SK-N-SH treated with all-trans-retinoic acid at 6 μM for 48 hours (cell line): ENCODE results near the gene AFM.

Source experiments
- ATAC-seq: fragments of 200-7000 bp; cut with Tn5 transposase; 3 replicates; pipeline ENCODE4 v1.9.1; 2020; ENCODE audit warnings: mild to moderate bottlenecking, moderate library complexity
- ARNTL ChIP-seq: fragments of 450-650 bp; formaldehyde crosslinking; IDR thresholded peaks from 2 replicates; pipeline ENCODE4 v1.5.0; 2020; ENCODE audit warnings: low read depth, mild to moderate bottlenecking, moderate library complexity, borderline replicate concordance
- BACH2 ChIP-seq: fragments of 250-450 bp; sonication (Bioruptor Pico); IDR thresholded peaks from 2 replicates; pipeline ENCODE4 v1.9.0; 2021; ENCODE audit warnings: mild to moderate bottlenecking, borderline replicate concordance
- CSDC2 ChIP-seq: fragments of 250-450 bp; sonication (Bioruptor Pico); IDR thresholded peaks from 2 replicates; pipeline ENCODE4 v1.5.0; 2020; ENCODE audit warnings: mild to moderate bottlenecking, moderate library complexity
- CSRNP3 ChIP-seq: fragments of 250-450 bp; sonication (Bioruptor Pico); IDR thresholded peaks from 2 replicates; pipeline ENCODE4 v1.5.1; 2021; ENCODE audit warnings: mild to moderate bottlenecking, moderate library complexity
- ESRRG ChIP-seq: fragments of 250-450 bp; sonication (Bioruptor Pico); IDR thresholded peaks from 2 replicates; pipeline ENCODE4 v1.6.1; 2021; ENCODE audit warnings: mild to moderate bottlenecking
- GLIS3 ChIP-seq: fragments of 250-450 bp; sonication (Bioruptor Pico); IDR thresholded peaks from 2 replicates; pipeline ENCODE4 v1.5.0; 2020; ENCODE audit warnings: mild to moderate bottlenecking, moderate library complexity
- ISL1 ChIP-seq: fragments of 250-450 bp; sonication (Bioruptor Pico); IDR thresholded peaks from 2 replicates; pipeline ENCODE4 v2.1.2; 2022; ENCODE audit warnings: mild to moderate bottlenecking, moderate library complexity
- OSR1 ChIP-seq: fragments of 250-450 bp; sonication (Bioruptor Pico); IDR thresholded peaks from 2 replicates; pipeline ENCODE4 v1.8.0; 2022; ENCODE audit warnings: moderate library complexity, mild to moderate bottlenecking, inconsistent platforms
- PATZ1 ChIP-seq: fragments of 250-450 bp; sonication (Bioruptor Pico); IDR thresholded peaks from 2 replicates; pipeline ENCODE4 v1.8.0; 2020; ENCODE audit warnings: mild to moderate bottlenecking, moderate library complexity, borderline replicate concordance
- PPARA ChIP-seq: fragments of 250-450 bp; sonication (Bioruptor Pico); IDR thresholded peaks from 2 replicates; pipeline ENCODE4 v1.5.0; 2020; ENCODE audit warnings: mild to moderate bottlenecking, borderline replicate concordance
- RARB ChIP-seq: fragments of 250-450 bp; sonication (Bioruptor Pico); IDR thresholded peaks from 2 replicates; pipeline ENCODE4 v1.8.0; 2021; ENCODE audit warnings: mild to moderate bottlenecking, moderate library complexity
- TCF4 ChIP-seq: fragments of 250-450 bp; sonication (Bioruptor Pico); IDR thresholded peaks from 2 replicates; pipeline ENCODE4 v1.8.0; 2021; ENCODE audit warnings: mild to moderate bottlenecking, moderate library complexity, borderline replicate concordance
- TOX ChIP-seq: fragments of 250-450 bp; sonication (Bioruptor Pico); IDR thresholded peaks from 2 replicates; pipeline ENCODE4 v1.8.0; 2021; ENCODE audit warnings: mild to moderate bottlenecking, moderate library complexity, borderline replicate concordance
- ZC3H10 ChIP-seq: fragments of 250-450 bp; sonication (Bioruptor Pico); IDR thresholded peaks from 2 replicates; pipeline ENCODE4 v1.5.1; 2021; ENCODE audit warnings: mild to moderate bottlenecking, moderate library complexity
- ZFP3 ChIP-seq: fragments of 250-450 bp; sonication (Bioruptor Pico); IDR thresholded peaks from 2 replicates; pipeline ENCODE4 v1.5.0; 2020; ENCODE audit warnings: mild to moderate bottlenecking, moderate library complexity
- ZFP30 ChIP-seq: fragments of 450-650 bp; formaldehyde crosslinking; IDR thresholded peaks from 2 replicates; pipeline ENCODE4 v1.5.0; 2022; ENCODE audit warnings: mild to moderate bottlenecking, moderate library complexity
- ZNF565 ChIP-seq: fragments of 450-650 bp; formaldehyde crosslinking; conservative IDR thresholded peaks from 2 replicates; pipeline ENCODE4 v1.5.0; 2020; ENCODE audit warnings: low read depth, mild to moderate bottlenecking, moderate library complexity
- ZNF70 ChIP-seq: fragments of 450-650 bp; formaldehyde crosslinking; IDR thresholded peaks from 2 replicates; pipeline ENCODE4 v1.5.0; 2020; ENCODE audit warnings: mild to moderate bottlenecking, moderate library complexity
- ZNF8 ChIP-seq: fragments of 450-650 bp; formaldehyde crosslinking; IDR thresholded peaks from 2 replicates; pipeline ENCODE4 v1.5.0; 2020; ENCODE audit warnings: mild to moderate bottlenecking, moderate library complexity
- TF ChIP-seq, protein P1 (sequence below): fragments of 250-450 bp; sonication (Bioruptor Pico); IDR thresholded peaks from 2 replicates; pipeline ENCODE4 v1.8.0; 2021; ENCODE audit warnings: low read depth, mild to moderate bottlenecking, moderate library complexity, borderline replicate concordance
- TF ChIP-seq, protein P2 (sequence below): fragments of 250-450 bp; sonication (Bioruptor Pico); IDR thresholded peaks from 2 replicates; pipeline ENCODE4 v1.5.1; 2020; ENCODE audit warnings: low read depth, mild to moderate bottlenecking, moderate library complexity

Gene AFM

GRCh38 chr4:73523126-73523525 lies 41.6 kb downstream of the AFM start:
- TF ChIP-seq TCF4 (CRISPR knock-in tag) (no peak), CSRNP3 (CRISPR knock-in tag) (no peak), ESRRG (no peak), ISL1 (CRISPR knock-in tag) (no peak), OSR1 (no peak), BACH2 (CRISPR knock-in tag) (no peak), CSDC2 (CRISPR knock-in tag) (no peak), RARB (no peak), GLIS3 (CRISPR knock-in tag) (no peak), TOX (CRISPR knock-in tag) (no peak), ZFP30 (CRISPR knock-in tag) (no peak), ZNF565 (CRISPR knock-in tag) (no peak), ARNTL (CRISPR knock-in tag) (no peak)
- TF ChIP-seq, protein P1, sequence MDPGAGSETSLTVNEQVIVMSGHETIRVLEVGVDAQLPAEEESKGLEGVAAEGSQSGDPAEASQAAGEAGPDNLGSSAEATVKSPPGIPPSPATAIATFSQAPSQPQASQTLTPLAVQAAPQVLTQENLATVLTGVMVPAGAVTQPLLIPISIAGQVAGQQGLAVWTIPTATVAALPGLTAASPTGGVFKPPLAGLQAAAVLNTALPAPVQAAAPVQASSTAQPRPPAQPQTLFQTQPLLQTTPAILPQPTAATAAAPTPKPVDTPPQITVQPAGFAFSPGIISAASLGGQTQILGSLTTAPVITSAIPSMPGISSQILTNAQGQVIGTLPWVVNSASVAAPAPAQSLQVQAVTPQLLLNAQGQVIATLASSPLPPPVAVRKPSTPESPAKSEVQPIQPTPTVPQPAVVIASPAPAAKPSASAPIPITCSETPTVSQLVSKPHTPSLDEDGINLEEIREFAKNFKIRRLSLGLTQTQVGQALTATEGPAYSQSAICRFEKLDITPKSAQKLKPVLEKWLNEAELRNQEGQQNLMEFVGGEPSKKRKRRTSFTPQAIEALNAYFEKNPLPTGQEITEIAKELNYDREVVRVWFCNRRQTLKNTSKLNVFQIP (CRISPR knock-in tag): no peak
- TF ChIP-seq, all 23 proteins: peak for 0

GRCh38 chr4:73525611-73526010 lies 44.1 kb downstream of the AFM start:
- ATAC-seq: no peak
- TF ChIP-seq PATZ1: no peak
- no peak for TF ChIP-seq ZNF70 (CRISPR knock-in tag)
- TF ChIP-seq ISL1 (CRISPR knock-in tag): no peak
- TF ChIP-seq GLIS3 (CRISPR knock-in tag): no peak
- no peak for TF ChIP-seq ZNF8 (CRISPR knock-in tag)
- TF ChIP-seq ZFP30 (CRISPR knock-in tag): no peak
- TF ChIP-seq, protein P2, sequence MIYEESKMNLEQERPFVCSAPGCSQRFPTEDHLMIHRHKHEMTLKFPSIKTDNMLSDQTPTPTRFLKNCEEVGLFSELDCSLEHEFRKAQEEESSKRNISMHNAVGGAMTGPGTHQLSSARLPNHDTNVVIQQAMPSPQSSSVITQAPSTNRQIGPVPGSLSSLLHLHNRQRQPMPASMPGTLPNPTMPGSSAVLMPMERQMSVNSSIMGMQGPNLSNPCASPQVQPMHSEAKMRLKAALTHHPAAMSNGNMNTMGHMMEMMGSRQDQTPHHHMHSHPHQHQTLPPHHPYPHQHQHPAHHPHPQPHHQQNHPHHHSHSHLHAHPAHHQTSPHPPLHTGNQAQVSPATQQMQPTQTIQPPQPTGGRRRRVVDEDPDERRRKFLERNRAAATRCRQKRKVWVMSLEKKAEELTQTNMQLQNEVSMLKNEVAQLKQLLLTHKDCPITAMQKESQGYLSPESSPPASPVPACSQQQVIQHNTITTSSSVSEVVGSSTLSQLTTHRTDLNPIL (CRISPR knock-in tag): no peak
- TF ChIP-seq TCF4 (CRISPR knock-in tag): no peak
- no peak for TF ChIP-seq ZNF565 (CRISPR knock-in tag)
- no peak for TF ChIP-seq CSDC2 (CRISPR knock-in tag)
- TF ChIP-seq PPARA: no peak
- TF ChIP-seq TOX (CRISPR knock-in tag): no peak
- no peak for TF ChIP-seq OSR1
- TF ChIP-seq ZFP3: no peak
- no peak for TF ChIP-seq ZC3H10
- no peak for TF ChIP-seq RARB
- TF ChIP-seq, protein P1 (CRISPR knock-in tag): no peak

More at GRCh38 chr4:73523126-73523525, 41.6 kb downstream of the AFM start:
- no peak for ATAC-seq

- TF ChIP-seq ZNF565 (CRISPR knock-in tag): no peak
- no peak for TF ChIP-seq OSR1
- TF ChIP-seq RARB: no peak
- TF ChIP-seq GLIS3 (CRISPR knock-in tag): no peak
- no peak for TF ChIP-seq TCF4 (CRISPR knock-in tag)
- TF ChIP-seq ARNTL (CRISPR knock-in tag): no peak
- TF ChIP-seq, protein P1 (CRISPR knock-in tag): no peak
- TF ChIP-seq PATZ1: no peak
- no peak for TF ChIP-seq ISL1 (CRISPR knock-in tag)
- no peak for ATAC-seq
Observed at GRCh38 chr4:73527196-73527595, 45.7 kb downstream of the AFM start.
